Natural killer cell (primary cell): ENCODE data around the gene LRP1B. TPM values are rescaled to one million over a fixed set of nuclear protein-coding genes. Genes with fewer than 3 reads are reported as not detected.

Experiments
- ATAC-seq, 3 donors: fragments of 150-1000 bp in 2 of 3; fragments of 200-7000 bp in 1 of 3; cut with Tn5 transposase; 1 replicate in 1 of 3; 2 replicates in 2 of 3; pipeline ENCODE4 v1.10.0; 2021; ENCODE audit warnings: mild to moderate bottlenecking in 2 of 3, moderate library complexity in 2 of 3
- DNase-seq, 2 donors: peaks; one replicate each; pipeline versions ENCODE4 v3.0.0 to v3.0.0-alpha.2; 2013 to 2021; ENCODE audit warnings: mixed read lengths in 1 of 2
- H3K27ac ChIP-seq: one replicate; pipeline ENCODE4 v1.5.1; 2013; ENCODE audit warnings: mild to moderate bottlenecking, low read length
- H3K27me3 ChIP-seq: one replicate; pipeline ENCODE4 v1.6.1; 2013; ENCODE audit warnings: low read length; ENCODE audit not compliant: control insufficient read depth, insufficient read depth
- H3K36me3 ChIP-seq: one replicate; pipeline ENCODE4 v1.6.1; 2013; ENCODE audit warnings: low read length; ENCODE audit not compliant: control insufficient read depth, insufficient read depth
- H3K4me1 ChIP-seq: one replicate; pipeline ENCODE4 v1.6.1; 2013; ENCODE audit warnings: low read length; ENCODE audit not compliant: control insufficient read depth, insufficient read depth
- H3K4me3 ChIP-seq: one replicate; pipeline ENCODE4 v1.5.1; 2013; ENCODE audit warnings: low read length
- H3K9me3 ChIP-seq: one replicate; pipeline ENCODE4 v1.6.1; 2013; ENCODE audit warnings: low read length; ENCODE audit not compliant: control insufficient read depth, insufficient read depth
- H3K27ac Mint-ChIP-seq, 2 donors: one replicate each; pipeline ENCODE4 v1.8.0; 2022; ENCODE audit warnings: mild to moderate bottlenecking in 2 of 2, mixed read lengths in 2 of 2, moderate library complexity in 1 of 2
- H3K27me3 Mint-ChIP-seq, 2 donors: one replicate each; pipeline ENCODE4 v1.8.0; 2022; ENCODE audit warnings: low read depth in 2 of 2, mixed read lengths in 2 of 2
- H3K36me3 Mint-ChIP-seq: one replicate; pipeline ENCODE4 v1.8.0; 2022; ENCODE audit warnings: mixed read lengths
- H3K4me1 Mint-ChIP-seq, 2 donors: one replicate each; pipeline ENCODE4 v1.8.0; 2022; ENCODE audit warnings: mixed read lengths in 2 of 2
- H3K4me3 Mint-ChIP-seq: one replicate; pipeline ENCODE4 v1.8.0; 2022; ENCODE audit warnings: mild to moderate bottlenecking, moderate library complexity, mixed read lengths
- H3K9me3 Mint-ChIP-seq, 2 donors: one replicate each; pipeline ENCODE4 v1.8.0; 2022; ENCODE audit warnings: mixed read lengths in 2 of 2
- WGBS: methylation state at CpG from one replicate; pipeline ENCODE4 v1.1.7; 2013; ENCODE audit warnings: missing lambda C conversion rate; ENCODE audit not compliant: insufficient coverage; 5-methylcytosine and 5-hydroxymethylcytosine counted together
- intact Hi-C: fragments of 100-400 bp; cut with micrococcal nuclease; formaldehyde crosslinking; loops from one replicate; pipeline ENCODE4 v1.14.2; 2022
- total RNA-seq, 4 donors: library from RNA; stranded (reverse); fragments of 120-200 nt in 1 of 4; gene quantifications; one replicate each; pipeline versions ENCODE4 v1.2.3 to v1.2.4, GENCODE V29; 2013 to 2022
- TF ChIP-seq, protein P1 (sequence below): fragments of 200-600 bp; IDR thresholded peaks from one replicate; pipeline ENCODE4 v1.8.0; 2022; ENCODE audit warnings: antibody characterized with exemption

The LRP1B gene
- total RNA-seq, 3 donors from 2014 or later (not counting 1 experiment from before 2014, with no cell fraction given): 0.05 TPM; not detected in 2

GRCh38 chr2:140200307-140200706, 1930.5 kb downstream of the LRP1B start:
- Histone ChIP-seq H3K27ac (no peak overlapping the region), H3K4me1 (no peaks in the 10 kb centered on the region), H3K9me3 (peaks cover 8% of the 10 kb centered on the region), H3K27me3 (no peaks in the 10 kb centered on the region), H3K4me3 (no peak overlapping the region), H3K36me3 (no peaks in the 10 kb centered on the region)
- intact Hi-C loops: no loop called here
- no peaks in the 10 kb centered on the region for H3K36me3 Mint-ChIP-seq
- H3K4me3 Mint-ChIP-seq: no peak overlapping the region
- ATAC-seq: no peak
- H3K27ac Mint-ChIP-seq: no peak overlapping the region
- TF ChIP-seq, protein P1, sequence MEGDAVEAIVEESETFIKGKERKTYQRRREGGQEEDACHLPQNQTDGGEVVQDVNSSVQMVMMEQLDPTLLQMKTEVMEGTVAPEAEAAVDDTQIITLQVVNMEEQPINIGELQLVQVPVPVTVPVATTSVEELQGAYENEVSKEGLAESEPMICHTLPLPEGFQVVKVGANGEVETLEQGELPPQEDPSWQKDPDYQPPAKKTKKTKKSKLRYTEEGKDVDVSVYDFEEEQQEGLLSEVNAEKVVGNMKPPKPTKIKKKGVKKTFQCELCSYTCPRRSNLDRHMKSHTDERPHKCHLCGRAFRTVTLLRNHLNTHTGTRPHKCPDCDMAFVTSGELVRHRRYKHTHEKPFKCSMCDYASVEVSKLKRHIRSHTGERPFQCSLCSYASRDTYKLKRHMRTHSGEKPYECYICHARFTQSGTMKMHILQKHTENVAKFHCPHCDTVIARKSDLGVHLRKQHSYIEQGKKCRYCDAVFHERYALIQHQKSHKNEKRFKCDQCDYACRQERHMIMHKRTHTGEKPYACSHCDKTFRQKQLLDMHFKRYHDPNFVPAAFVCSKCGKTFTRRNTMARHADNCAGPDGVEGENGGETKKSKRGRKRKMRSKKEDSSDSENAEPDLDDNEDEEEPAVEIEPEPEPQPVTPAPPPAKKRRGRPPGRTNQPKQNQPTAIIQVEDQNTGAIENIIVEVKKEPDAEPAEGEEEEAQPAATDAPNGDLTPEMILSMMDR: no peak
- no peak for DNase-seq
- no CpG with 5 or more reads among the region's 1 CpG for WGBS
- no peaks in the 10 kb centered on the region for H3K4me1 Mint-ChIP-seq
- H3K27me3 Mint-ChIP-seq: no peaks in the 10 kb centered on the region
- H3K9me3 Mint-ChIP-seq: peaks cover 9 to 18% of the 10 kb centered on the region in 2 donors

- H3K4me3 Mint-ChIP-seq: no peak overlapping the region
- H3K27me3 Mint-ChIP-seq: no peaks in the 10 kb centered on the region
- ATAC-seq (no peak), DNase-seq (no peak)
- no peaks in the 10 kb centered on the region for H3K4me1 ChIP-seq
- no peak overlapping the region for H3K27ac ChIP-seq
- 14% methylated on average over 1 of the region's 1 CpG for WGBS
- intact Hi-C loops: no loop called here
- H3K27ac Mint-ChIP-seq: no peak overlapping the region
- no peaks in the 10 kb centered on the region for H3K36me3 Mint-ChIP-seq
- no peak overlapping the region for H3K4me3 ChIP-seq
- H3K9me3 Mint-ChIP-seq: peaks cover 4 to 14% of the 10 kb centered on the region in 2 donors
- no peaks in the 10 kb centered on the region for H3K4me1 Mint-ChIP-seq
- H3K27me3 ChIP-seq: no peaks in the 10 kb centered on the region
- TF ChIP-seq, protein P1: no peak
- H3K9me3 ChIP-seq: peaks cover 8% of the 10 kb centered on the region
- no peaks in the 10 kb centered on the region for H3K36me3 ChIP-seq
Observed at GRCh38 chr2:140199312-140199711, 1931.5 kb downstream of the LRP1B start.

GRCh38 chr2:140187086-140187485, 1943.7 kb downstream of the LRP1B start:
- H3K27me3 Mint-ChIP-seq: no peaks in the 10 kb centered on the region
- intact Hi-C loops: no loop called here

GRCh38 chr2:140186313-140186712, 1944.5 kb downstream of the LRP1B start:
- no peaks in the 10 kb centered on the region for H3K36me3 Mint-ChIP-seq
- TF ChIP-seq, protein P1: no peak
- 75% methylated on average over 4 of the region's 4 CpGs for WGBS
- no peaks in the 10 kb centered on the region for H3K4me1 Mint-ChIP-seq
- Histone ChIP-seq H3K27me3 (no peaks in the 10 kb centered on the region), H3K4me3 (no peak overlapping the region), H3K36me3 (no peaks in the 10 kb centered on the region), H3K9me3 (peaks cover 4% of the 10 kb centered on the region), H3K27ac (no peak overlapping the region), H3K4me1 (no peaks in the 10 kb centered on the region)
- intact Hi-C loops: no loop called here
- no peak overlapping the region for H3K4me3 Mint-ChIP-seq
- no peak overlapping the region for H3K27ac Mint-ChIP-seq
- peaks cover 28% of the 10 kb centered on the region in 2 donors for H3K9me3 Mint-ChIP-seq
- ATAC-seq: no peak
- H3K27me3 Mint-ChIP-seq: no peaks in the 10 kb centered on the region
- no peak for DNase-seq

More at GRCh38 chr2:140187086-140187485, 1943.7 kb downstream of the LRP1B start:
- no peaks in the 10 kb centered on the region for H3K27me3 ChIP-seq
- TF ChIP-seq, protein P1: no peak
- H3K36me3 ChIP-seq: no peaks in the 10 kb centered on the region
- no peak overlapping the region for H3K27ac Mint-ChIP-seq
- H3K9me3 Mint-ChIP-seq: peaks cover 21 to 22% of the 10 kb centered on the region in 2 donors
- DNase-seq (no peak), ATAC-seq (no peak)
- H3K9me3 ChIP-seq: peaks cover 1% of the 10 kb centered on the region
- H3K4me1 Mint-ChIP-seq: no peaks in the 10 kb centered on the region
- H3K27ac ChIP-seq: no peak overlapping the region
- H3K4me3 Mint-ChIP-seq: no peak overlapping the region
- no peaks in the 10 kb centered on the region for H3K4me1 ChIP-seq
- WGBS: no CpG with 5 or more reads among the region's 4 CpGs
- no peak overlapping the region for H3K4me3 ChIP-seq
- H3K36me3 Mint-ChIP-seq: no peaks in the 10 kb centered on the region
